K562 (cell line): ENCODE data around the gene HPCA. TPM values are rescaled to one million over a fixed set of nuclear protein-coding genes. Genes with fewer than 3 reads are reported as not detected.

Experiments used
- CBX3 ChIP-seq, 2 experiments: IDR thresholded peaks; 1 replicate in 1 of 2; 2 replicates in 1 of 2; pipeline ENCODE4 v1.6.1; 2012; ENCODE audit warnings: inconsistent platforms in 2 of 2, low read length in 2 of 2, borderline replicate concordance in 1 of 2, control low read depth in 1 of 2
- CHD4 ChIP-seq: fragments of 200-600 bp; sonication (generic); IDR thresholded peaks from 3 replicates; pipeline ENCODE4 v1.6.1; 2012; ENCODE audit warnings: low read depth, mild to moderate bottlenecking, mixed read lengths, low read length, inconsistent platforms; ENCODE audit not compliant: insufficient read depth, insufficient replicate concordance, poor library complexity, severe bottlenecking
- CREB1 ChIP-seq, 2 experiments: sonication (generic) in 1 of 2; formaldehyde crosslinking in 1 of 2; IDR thresholded peaks; 2 replicates each; pipeline versions ENCODE4 v1.6.1 to v1.8.0; 2012 to 2022; ENCODE audit warnings: inconsistent platforms in 1 of 2, mild to moderate bottlenecking in 1 of 2, missing genetic modification reagents in 1 of 2, moderate library complexity in 1 of 2
- DMBX1 ChIP-seq: fragments of 250-450 bp; sonication (Bioruptor Pico); IDR thresholded peaks from 2 replicates; pipeline ENCODE4 v1.8.0; 2022; ENCODE audit warnings: inconsistent platforms, mild to moderate bottlenecking, moderate library complexity, borderline replicate concordance
- FOXP1 ChIP-seq: sonication (generic); formaldehyde crosslinking; IDR thresholded peaks from 2 replicates; pipeline ENCODE4 v1.8.0; 2022; ENCODE audit warnings: mild to moderate bottlenecking, missing genetic modification reagents
- MED1 ChIP-seq: sonication (generic); formaldehyde crosslinking; IDR thresholded peaks from 2 replicates; pipeline ENCODE4 v1.8.1; 2023; ENCODE audit warnings: missing genetic modification reagents, borderline replicate concordance
- ZNF197 ChIP-seq: fragments of 200-800 bp; sonication (Bioruptor generic); IDR thresholded peaks from 2 replicates; pipeline ENCODE4 v1.6.1; 2016; ENCODE audit warnings: low read depth, missing genetic modification characterization, missing compliant biosample characterization
- ZNF24 ChIP-seq: fragments of 450-650 bp; IDR thresholded peaks from 2 replicates; pipeline ENCODE4 v1.6.1; 2016
- polyA plus RNA-seq, 8 experiments: library from polyadenylated mRNA; depleted of rRNA in 4 of 8; stranded (reverse) in 5 of 8; unstranded in 3 of 8; fragments of >200 nt; fragmentation: Nextera tagmentation in 2 of 8; fragmentation: Illumina TruSeq in 1 of 8; extraction: Ambion mirVana in 2 of 8; extraction: Trizol in 1 of 8; gene quantifications; 2 replicates each; pipeline versions ENCODE4 v1.2.1 to v1.2.3, GENCODE V29; 2011 to 2014; ENCODE audit warnings: inconsistent platforms in 1 of 8, missing spikeins in 1 of 8
- total RNA-seq, 7 experiments: library from RNA; depleted of rRNA in 6 of 7; stranded (reverse); fragments of >200 nt in 6 of 7; fragmentation: Illumina TruSeq in 2 of 7; extraction: Trizol in 2 of 7; gene quantifications; 2 replicates each; pipeline versions ENCODE4 v1.2.1 to v1.2.3, GENCODE V29; 2011 to 2021; ENCODE audit warnings: low replicate concordance in 1 of 7
- TF ChIP-seq, protein P1 (sequence below): fragments of 450-650 bp; IDR thresholded peaks from 2 replicates; pipeline ENCODE4 v1.7.1; 2018; ENCODE audit warnings: mild to moderate bottlenecking, low read depth; ENCODE audit not compliant: partially characterized antibody
- TF ChIP-seq, protein P2 (sequence below), 2 experiments: fragments of 150-350 bp in 1 of 2; IDR thresholded peaks; 2 replicates each; pipeline ENCODE4 v1.6.1; 2012 to 2016; ENCODE audit warnings: low read depth in 2 of 2, low read length in 2 of 2, mild to moderate bottlenecking in 1 of 2, moderate library complexity in 1 of 2
- TF ChIP-seq, protein P3 (sequence below): fragments of 450-650 bp; formaldehyde crosslinking; IDR thresholded peaks from 2 replicates; pipeline ENCODE4 v1.4.0; 2020; ENCODE audit warnings: mild to moderate bottlenecking, moderate library complexity
- TF ChIP-seq, protein P4 (sequence below): sonication (generic); IDR thresholded peaks from 2 replicates; pipeline ENCODE4 v1.6.1; 2016
- TF ChIP-seq, protein P5 (sequence below): sonication (generic); formaldehyde crosslinking; IDR thresholded peaks from 2 replicates; pipeline ENCODE4 v1.8.0; 2022; ENCODE audit warnings: mild to moderate bottlenecking, missing genetic modification reagents

HPCA gene
- total and polyA plus RNA-seq, 9 of the 15 experiments (the other 6 are each of a cell fraction or from before 2014, with no cell fraction given): not detected

DNA sequence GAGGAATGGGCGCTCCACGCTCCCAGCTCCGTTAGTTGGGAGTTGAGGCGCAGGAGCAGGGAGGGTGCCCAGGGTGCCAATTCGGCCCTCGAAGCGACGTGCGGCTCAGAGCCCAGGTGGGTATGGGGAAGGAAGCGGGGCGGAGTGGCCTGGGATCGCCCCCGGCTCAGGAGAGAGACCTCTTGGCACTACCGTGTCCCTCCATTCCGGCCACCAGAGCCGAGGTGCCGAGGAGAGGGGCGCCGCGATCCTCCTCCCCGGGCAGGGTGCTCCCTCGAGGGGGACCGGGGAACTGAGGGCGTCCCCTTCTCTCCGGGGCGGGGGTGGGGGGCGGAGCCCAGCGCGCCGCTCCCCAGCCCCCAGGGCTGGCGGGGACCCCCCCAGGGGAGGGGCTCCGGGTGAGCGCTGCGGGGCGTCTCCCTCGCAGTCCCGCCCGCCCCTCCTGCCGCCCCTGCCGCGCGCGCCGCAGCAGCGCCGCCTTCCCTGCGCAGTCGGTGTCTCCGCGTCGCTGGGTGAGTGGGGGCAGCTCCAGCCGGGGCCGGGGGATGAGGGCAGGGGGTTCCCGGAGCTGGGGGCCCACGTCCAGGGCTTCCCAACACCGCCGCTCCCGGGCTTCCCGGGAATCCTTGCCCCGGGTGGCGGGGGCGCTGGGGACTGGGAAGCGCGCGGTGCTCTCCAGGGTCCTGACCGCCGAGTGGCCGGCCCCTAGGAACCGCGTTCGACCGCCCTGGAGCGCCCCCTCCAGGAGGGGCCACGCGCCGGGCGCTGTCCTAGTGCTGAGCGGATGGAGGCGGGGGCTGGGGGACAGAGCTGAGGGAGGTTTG, at the start of gene HPCA (continued):
- TF ChIP-seq, protein P1, sequence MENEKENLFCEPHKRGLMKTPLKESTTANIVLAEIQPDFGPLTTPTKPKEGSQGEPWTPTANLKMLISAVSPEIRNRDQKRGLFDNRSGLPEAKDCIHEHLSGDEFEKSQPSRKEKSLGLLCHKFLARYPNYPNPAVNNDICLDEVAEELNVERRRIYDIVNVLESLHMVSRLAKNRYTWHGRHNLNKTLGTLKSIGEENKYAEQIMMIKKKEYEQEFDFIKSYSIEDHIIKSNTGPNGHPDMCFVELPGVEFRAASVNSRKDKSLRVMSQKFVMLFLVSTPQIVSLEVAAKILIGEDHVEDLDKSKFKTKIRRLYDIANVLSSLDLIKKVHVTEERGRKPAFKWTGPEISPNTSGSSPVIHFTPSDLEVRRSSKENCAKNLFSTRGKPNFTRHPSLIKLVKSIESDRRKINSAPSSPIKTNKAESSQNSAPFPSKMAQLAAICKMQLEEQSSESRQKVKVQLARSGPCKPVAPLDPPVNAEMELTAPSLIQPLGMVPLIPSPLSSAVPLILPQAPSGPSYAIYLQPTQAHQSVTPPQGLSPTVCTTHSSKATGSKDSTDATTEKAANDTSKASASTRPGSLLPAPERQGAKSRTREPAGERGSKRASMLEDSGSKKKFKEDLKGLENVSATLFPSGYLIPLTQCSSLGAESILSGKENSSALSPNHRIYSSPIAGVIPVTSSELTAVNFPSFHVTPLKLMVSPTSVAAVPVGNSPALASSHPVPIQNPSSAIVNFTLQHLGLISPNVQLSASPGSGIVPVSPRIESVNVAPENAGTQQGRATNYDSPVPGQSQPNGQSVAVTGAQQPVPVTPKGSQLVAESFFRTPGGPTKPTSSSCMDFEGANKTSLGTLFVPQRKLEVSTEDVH: no peak
- TF ChIP-seq, protein P2, sequence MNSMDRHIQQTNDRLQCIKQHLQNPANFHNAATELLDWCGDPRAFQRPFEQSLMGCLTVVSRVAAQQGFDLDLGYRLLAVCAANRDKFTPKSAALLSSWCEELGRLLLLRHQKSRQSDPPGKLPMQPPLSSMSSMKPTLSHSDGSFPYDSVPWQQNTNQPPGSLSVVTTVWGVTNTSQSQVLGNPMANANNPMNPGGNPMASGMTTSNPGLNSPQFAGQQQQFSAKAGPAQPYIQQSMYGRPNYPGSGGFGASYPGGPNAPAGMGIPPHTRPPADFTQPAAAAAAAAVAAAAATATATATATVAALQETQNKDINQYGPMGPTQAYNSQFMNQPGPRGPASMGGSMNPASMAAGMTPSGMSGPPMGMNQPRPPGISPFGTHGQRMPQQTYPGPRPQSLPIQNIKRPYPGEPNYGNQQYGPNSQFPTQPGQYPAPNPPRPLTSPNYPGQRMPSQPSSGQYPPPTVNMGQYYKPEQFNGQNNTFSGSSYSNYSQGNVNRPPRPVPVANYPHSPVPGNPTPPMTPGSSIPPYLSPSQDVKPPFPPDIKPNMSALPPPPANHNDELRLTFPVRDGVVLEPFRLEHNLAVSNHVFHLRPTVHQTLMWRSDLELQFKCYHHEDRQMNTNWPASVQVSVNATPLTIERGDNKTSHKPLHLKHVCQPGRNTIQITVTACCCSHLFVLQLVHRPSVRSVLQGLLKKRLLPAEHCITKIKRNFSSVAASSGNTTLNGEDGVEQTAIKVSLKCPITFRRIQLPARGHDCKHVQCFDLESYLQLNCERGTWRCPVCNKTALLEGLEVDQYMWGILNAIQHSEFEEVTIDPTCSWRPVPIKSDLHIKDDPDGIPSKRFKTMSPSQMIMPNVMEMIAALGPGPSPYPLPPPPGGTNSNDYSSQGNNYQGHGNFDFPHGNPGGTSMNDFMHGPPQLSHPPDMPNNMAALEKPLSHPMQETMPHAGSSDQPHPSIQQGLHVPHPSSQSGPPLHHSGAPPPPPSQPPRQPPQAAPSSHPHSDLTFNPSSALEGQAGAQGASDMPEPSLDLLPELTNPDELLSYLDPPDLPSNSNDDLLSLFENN (IDR thresholded peaks at IDR 0.05; ENCODE audit: low read depth in 2 of 2, low read length in 2 of 2): no peak
- TF ChIP-seq MED1 (CRISPR knock-in tag) (peak; percentile 95; the same call in 1 of the 2 replicates), FOXP1 (CRISPR knock-in tag) (peak; percentile 100), CBX3 (IDR thresholded peaks at IDR 0.05; ENCODE audit: borderline replicate concordance in 1 of 2, low read length in 2 of 2) (peak in 1 of 2 experiments; percentile 92; a peak in 2 of 3 replicates), CREB1 (IDR thresholded peaks at IDR 0.05) (peak; percentile 56; the same call in 1 of the 2 replicates), CREB1 (CRISPR knock-in tag; IDR thresholded peaks at IDR 0.05) (peak; percentile 92), ZNF24 (peak; percentile 79; the same call in 1 of the 2 replicates), CHD4 (no peak), ZNF197 (CRISPR knock-in tag) (peak; percentile 97), DMBX1 (CRISPR knock-in tag) (peak; percentile 98)
- TF ChIP-seq, protein P3, sequence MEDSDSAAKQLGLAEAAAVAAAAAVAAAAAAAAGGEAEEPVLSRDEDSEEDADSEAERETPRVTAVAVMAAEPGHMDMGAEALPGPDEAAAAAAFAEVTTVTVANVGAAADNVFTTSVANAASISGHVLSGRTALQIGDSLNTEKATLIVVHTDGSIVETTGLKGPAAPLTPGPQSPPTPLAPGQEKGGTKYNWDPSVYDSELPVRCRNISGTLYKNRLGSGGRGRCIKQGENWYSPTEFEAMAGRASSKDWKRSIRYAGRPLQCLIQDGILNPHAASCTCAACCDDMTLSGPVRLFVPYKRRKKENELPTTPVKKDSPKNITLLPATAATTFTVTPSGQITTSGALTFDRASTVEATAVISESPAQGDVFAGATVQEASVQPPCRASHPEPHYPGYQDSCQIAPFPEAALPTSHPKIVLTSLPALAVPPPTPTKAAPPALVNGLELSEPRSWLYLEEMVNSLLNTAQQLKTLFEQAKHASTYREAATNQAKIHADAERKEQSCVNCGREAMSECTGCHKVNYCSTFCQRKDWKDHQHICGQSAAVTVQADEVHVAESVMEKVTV (CRISPR knock-in tag): no peak
- TF ChIP-seq, protein P4, sequence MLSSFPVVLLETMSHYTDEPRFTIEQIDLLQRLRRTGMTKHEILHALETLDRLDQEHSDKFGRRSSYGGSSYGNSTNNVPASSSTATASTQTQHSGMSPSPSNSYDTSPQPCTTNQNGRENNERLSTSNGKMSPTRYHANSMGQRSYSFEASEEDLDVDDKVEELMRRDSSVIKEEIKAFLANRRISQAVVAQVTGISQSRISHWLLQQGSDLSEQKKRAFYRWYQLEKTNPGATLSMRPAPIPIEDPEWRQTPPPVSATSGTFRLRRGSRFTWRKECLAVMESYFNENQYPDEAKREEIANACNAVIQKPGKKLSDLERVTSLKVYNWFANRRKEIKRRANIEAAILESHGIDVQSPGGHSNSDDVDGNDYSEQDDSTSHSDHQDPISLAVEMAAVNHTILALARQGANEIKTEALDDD: no peak
- TF ChIP-seq, protein P5, sequence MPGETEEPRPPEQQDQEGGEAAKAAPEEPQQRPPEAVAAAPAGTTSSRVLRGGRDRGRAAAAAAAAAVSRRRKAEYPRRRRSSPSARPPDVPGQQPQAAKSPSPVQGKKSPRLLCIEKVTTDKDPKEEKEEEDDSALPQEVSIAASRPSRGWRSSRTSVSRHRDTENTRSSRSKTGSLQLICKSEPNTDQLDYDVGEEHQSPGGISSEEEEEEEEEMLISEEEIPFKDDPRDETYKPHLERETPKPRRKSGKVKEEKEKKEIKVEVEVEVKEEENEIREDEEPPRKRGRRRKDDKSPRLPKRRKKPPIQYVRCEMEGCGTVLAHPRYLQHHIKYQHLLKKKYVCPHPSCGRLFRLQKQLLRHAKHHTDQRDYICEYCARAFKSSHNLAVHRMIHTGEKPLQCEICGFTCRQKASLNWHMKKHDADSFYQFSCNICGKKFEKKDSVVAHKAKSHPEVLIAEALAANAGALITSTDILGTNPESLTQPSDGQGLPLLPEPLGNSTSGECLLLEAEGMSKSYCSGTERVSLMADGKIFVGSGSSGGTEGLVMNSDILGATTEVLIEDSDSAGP (CRISPR knock-in tag): peak; percentile 59
